ENCODE results near the gene EDN1.

EDN1 gene

DNA sequence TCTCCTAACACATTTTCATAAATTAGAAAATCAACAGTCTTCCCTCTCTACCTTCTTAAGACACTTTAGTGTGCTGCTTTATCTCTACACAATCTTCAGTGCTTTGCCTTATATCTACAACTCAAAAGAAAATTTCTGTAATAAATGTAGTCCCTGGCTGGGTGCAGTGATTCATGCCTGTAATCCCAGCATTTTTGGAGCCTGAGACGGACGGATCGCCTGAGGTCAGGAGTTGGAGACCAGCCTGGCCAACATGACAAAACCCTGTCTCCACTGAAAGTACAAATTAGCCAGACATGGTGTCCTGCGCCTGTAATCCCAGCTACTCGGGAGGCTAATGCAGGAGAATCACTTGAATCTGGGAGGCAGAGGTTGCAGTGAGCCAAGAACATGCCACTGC, 9.7 kb upstream of the EDN1 start:
- no peaks in the 10 kb centered on the region for H3K9me3 Mint-ChIP-seq
- no peak overlapping the region for H3K4me3 Mint-ChIP-seq
- DNase-seq = no peak
- H3K27me3 Mint-ChIP-seq = peaks cover 26% of the 10 kb centered on the region
- H3K27ac Mint-ChIP-seq = no peak overlapping the region
- peaks cover 7% of the 10 kb centered on the region for H3K4me1 Mint-ChIP-seq (ENCODE audit: low read depth)
- no peaks in the 10 kb centered on the region for H3K36me3 Mint-ChIP-seq (ENCODE audit: low read depth)

DNA sequence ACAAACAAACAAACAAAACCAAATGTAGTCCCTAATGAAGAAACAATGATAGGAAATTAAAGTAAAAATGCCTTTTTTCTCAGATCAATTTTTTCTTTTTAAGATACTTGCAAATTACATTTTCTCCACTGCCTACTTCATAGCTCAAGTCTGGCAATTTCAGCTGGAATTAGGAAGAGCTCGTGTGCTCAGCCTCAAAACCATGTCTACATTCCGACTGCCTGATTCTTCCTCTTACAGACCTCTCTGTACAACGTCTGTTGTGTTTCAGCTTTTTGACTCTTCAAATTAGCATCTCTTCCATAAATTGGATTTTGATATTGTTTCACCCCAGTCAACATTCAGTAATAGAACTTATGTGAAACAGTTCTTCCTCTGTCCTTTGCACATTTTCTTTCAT, 9.3 kb upstream of the EDN1 start:
- Mint-ChIP-seq H3K9me3 (no peaks in the 10 kb centered on the region), H3K27me3 (peaks cover 26% of the 10 kb centered on the region), H3K4me3 (no peak overlapping the region), H3K4me1 (ENCODE audit: low read depth) (peaks cover 7% of the 10 kb centered on the region), H3K27ac (no peak overlapping the region), H3K36me3 (ENCODE audit: low read depth) (no peaks in the 10 kb centered on the region)
- DNase-seq = no peak

DNA sequence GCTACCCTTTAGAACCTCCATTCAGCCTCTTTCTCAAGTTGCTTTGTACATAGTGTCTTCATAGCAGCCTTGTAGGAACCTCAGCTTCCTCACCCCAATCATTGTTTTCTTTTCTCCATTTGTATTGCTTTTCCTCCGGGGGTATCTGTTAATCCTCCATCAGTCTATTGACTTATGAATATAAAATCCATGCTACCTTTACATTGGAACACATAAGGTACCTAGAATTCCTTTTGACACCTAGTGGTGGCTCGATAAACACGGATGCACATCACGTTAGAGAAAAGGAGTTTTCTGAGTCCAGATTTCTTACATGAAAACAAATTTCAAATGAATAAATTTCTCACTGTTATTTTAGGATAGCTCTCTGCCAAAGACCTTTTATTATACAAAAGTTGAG, 6.3 kb upstream of the EDN1 start:
- no peaks in the 10 kb centered on the region for H3K36me3 Mint-ChIP-seq (ENCODE audit: low read depth)
- peaks cover 23% of the 10 kb centered on the region for H3K27me3 Mint-ChIP-seq
- H3K4me1 Mint-ChIP-seq (ENCODE audit: low read depth) = peaks cover 7% of the 10 kb centered on the region
- H3K9me3 Mint-ChIP-seq = no peaks in the 10 kb centered on the region
- DNase-seq = no peak
- H3K27ac Mint-ChIP-seq = no peak overlapping the region
- no peak overlapping the region for H3K4me3 Mint-ChIP-seq

DNA sequence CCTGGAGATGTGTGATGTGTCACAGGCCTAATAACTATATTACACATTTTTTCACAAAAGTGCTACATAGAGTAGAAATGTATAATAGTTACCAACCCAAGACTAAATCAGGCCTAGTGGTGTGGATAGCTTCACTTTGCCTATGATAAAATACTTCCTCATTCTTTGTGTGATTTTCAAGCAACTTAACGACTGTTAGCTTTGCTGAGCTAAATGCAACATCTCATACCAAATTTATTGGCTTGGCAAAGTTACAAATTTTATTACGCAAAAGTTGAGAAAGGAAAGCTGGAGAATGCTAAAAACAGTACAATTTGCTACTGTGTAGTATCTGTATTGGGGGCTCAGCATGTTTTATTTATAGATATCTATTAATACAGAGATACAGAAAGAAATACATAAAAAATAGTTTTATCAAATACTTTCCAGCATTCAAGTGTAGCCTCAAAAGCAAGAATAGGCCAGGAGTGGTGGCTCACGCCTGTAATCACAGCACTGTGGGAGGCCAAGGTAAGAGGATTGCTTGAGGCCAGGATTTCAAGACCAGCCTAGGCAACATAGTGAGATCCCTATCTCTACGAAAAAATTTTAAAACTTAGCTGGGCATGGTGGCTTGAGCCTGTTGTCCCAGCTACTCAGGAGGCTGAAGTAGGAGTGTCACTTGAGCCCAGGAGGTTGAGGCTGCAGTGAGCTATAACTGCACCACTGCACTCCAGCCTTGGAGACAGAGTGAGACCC, 3.6 kb upstream of the EDN1 start:
- no peak for DNase-seq
- H3K4me3 Mint-ChIP-seq = no peak overlapping the region
- no peak overlapping the region for H3K27ac Mint-ChIP-seq
- peaks cover 43% of the 10 kb centered on the region for H3K27me3 Mint-ChIP-seq
- no peaks in the 10 kb centered on the region for H3K9me3 Mint-ChIP-seq
- H3K4me1 Mint-ChIP-seq (ENCODE audit: low read depth) = peaks cover 20% of the 10 kb centered on the region
- H3K36me3 Mint-ChIP-seq (ENCODE audit: low read depth) = no peaks in the 10 kb centered on the region

DNA sequence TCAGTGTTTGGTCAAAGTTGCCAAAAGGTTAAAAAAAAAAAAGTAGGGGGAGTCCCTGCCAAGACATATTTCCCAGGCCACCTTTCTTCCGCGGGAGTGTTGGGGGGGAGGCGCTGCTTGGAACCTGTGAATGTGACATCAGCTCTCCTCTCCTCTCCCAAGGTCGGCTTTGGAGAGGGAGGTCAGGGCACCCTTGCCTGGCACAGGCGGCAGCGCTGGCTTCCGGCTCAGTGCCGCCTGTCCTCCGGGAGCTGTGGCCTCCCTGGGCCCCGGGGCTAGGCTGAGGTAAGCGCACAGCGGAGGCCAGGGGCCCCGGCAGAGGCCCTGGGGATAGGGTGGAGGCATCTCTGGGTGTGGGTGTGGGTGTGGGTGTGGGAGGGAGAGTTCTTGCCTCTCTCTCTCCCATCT, 1.9 kb upstream of the EDN1 start:
- peaks cover 53% of the 10 kb centered on the region for H3K27me3 Mint-ChIP-seq
- H3K36me3 Mint-ChIP-seq (ENCODE audit: low read depth) = no peaks in the 10 kb centered on the region
- H3K4me1 Mint-ChIP-seq (ENCODE audit: low read depth) = peaks cover 20% of the 10 kb centered on the region
- H3K4me3 Mint-ChIP-seq = no peak overlapping the region
- DNase-seq = no peak
- H3K9me3 Mint-ChIP-seq = no peaks in the 10 kb centered on the region
- H3K27ac Mint-ChIP-seq = no peak overlapping the region

DNA sequence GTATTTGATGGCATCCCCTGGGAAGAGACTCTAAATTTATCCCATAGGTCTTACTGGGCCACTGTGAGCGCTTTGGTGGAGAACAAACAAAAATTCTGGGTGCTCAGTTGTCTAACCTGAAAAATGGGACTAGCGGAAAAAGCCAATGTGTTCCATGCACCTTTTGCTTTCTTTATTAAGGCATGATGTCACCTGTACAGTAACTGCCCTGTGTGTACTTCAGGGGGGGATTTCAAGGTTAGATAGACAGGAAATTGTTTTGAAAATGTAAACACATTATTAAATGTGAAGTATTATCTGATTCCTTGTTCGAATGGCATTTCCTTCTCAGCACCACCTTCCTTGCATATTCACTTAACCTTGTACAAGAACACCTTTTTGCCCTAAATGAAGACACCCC, 1.2 kb upstream of the EDN1 start:
- peaks cover 54% of the 10 kb centered on the region for H3K27me3 Mint-ChIP-seq
- peaks cover 20% of the 10 kb centered on the region for H3K4me1 Mint-ChIP-seq (ENCODE audit: low read depth)
- H3K4me3 Mint-ChIP-seq = no peak overlapping the region
- H3K9me3 Mint-ChIP-seq = no peaks in the 10 kb centered on the region
- no peaks in the 10 kb centered on the region for H3K36me3 Mint-ChIP-seq (ENCODE audit: low read depth)
- DNase-seq = no peak
- H3K27ac Mint-ChIP-seq = no peak overlapping the region

DNA sequence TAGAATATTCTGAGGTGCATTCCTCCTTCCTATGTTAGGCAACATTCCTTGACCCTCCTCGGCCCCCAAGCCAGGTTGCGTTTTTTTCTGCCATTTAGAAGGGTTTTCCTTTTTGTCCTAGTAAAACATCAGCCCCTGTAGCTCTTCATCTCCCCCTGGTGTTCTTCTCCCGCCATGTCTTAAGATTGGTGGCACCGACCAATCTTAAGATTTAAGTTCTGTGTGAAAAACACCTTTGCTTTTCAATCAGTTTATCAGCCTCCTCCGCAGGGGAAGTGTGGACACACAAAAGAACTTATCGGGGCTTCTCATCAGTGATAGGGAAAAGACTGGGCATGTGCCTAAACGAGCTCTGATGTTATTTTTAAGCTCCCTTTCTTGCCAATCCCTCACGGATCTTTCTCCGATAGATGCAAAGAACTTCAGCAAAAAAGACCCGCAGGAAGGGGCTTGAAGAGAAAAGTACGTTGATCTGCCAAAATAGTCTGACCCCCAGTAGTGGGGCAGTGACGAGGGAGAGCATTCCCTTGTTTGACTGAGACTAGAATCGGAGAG, 719 bp upstream of the EDN1 start:
- Mint-ChIP-seq H3K4me3 (peak overlapping the region; percentile 81), H3K27ac (no peak overlapping the region), H3K4me1 (ENCODE audit: low read depth) (peaks cover 20% of the 10 kb centered on the region), H3K27me3 (peaks cover 54% of the 10 kb centered on the region), H3K9me3 (no peaks in the 10 kb centered on the region), H3K36me3 (ENCODE audit: low read depth) (no peaks in the 10 kb centered on the region)
- DNase-seq = peak; percentile 59

DNA sequence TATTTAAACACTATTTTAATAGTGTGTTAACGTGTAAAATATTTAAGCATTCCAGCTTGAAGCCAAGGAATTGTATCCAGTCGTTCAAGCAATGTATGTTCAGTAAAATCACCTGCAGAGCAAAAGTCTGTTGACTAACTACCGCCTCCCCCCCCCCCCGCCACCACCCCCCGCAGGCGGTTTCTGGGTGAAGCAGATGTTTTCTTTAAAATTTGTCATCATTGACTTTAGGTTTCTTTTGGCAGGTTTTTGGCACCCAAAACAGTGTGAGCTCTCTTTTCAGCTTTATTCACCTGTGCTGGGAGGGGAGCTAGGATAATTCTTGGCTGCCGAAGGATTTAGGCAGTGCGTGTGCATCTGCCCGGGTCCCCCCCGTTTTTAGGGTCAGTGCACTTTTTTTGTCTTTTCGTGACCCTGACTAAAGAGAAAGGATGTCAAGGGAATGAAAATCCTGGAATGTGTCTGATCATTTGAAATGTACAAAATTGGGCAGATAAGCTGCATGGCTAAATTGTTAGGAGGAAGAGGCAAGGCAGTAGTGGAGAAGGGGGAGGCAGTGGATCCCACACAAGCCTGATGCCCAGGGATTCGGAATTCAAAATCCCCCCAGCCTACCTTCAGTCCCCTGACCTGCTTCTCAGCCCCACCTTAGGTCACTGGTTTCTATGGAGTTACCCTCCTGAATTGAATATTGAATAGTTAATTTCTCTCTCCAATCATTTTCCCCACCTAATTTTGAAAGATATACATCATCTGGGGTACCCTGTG, 1.1 kb downstream of the EDN1 start:
- no peak for DNase-seq
- H3K36me3 Mint-ChIP-seq (ENCODE audit: low read depth) = no peaks in the 10 kb centered on the region
- no peaks in the 10 kb centered on the region for H3K9me3 Mint-ChIP-seq
- peaks cover 20% of the 10 kb centered on the region for H3K4me1 Mint-ChIP-seq (ENCODE audit: low read depth)
- no peak overlapping the region for H3K4me3 Mint-ChIP-seq
- H3K27me3 Mint-ChIP-seq = peaks cover 52% of the 10 kb centered on the region
- H3K27ac Mint-ChIP-seq = no peak overlapping the region

DNA sequence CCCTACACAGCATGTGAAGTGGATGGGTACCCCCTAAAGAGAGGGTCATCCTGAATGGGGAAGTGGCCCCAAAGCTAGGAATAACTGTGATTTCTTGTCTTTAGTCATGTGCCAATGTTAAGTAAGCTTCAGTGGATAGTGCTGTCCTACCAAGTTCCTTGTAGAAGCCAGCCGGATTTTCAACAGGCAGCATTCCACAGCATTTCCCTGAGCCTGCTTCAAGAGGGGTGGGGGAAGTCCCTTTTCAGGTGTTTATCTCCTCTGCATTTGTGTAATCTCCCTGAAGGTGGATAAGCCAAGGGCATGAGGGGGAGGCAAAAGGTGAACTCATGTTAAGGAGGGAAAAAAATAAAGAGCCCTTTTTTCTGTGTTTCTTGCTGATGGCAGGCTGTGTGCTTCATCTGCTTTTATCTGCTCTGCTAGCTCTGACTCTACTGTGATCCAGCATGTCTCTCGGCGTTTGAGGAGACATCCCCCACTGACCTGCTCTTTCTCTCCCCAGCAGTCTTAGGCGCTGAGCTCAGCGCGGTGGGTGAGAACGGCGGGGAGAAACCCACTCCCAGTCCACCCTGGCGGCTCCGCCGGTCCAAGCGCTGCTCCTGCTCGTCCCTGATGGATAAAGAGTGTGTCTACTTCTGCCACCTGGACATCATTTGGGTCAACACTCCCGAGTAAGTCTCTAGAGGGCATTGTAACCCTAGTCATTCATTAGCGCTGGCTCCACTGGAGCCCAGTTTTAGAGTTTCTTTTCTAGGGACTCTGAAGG, 1.9 kb downstream of the EDN1 start:
- no peaks in the 10 kb centered on the region for H3K36me3 Mint-ChIP-seq (ENCODE audit: low read depth)
- peaks cover 20% of the 10 kb centered on the region for H3K4me1 Mint-ChIP-seq (ENCODE audit: low read depth)
- no peaks in the 10 kb centered on the region for H3K9me3 Mint-ChIP-seq
- peaks cover 52% of the 10 kb centered on the region for H3K27me3 Mint-ChIP-seq
- no peak overlapping the region for H3K4me3 Mint-ChIP-seq
- no peak overlapping the region for H3K27ac Mint-ChIP-seq
- DNase-seq = no peak

DNA sequence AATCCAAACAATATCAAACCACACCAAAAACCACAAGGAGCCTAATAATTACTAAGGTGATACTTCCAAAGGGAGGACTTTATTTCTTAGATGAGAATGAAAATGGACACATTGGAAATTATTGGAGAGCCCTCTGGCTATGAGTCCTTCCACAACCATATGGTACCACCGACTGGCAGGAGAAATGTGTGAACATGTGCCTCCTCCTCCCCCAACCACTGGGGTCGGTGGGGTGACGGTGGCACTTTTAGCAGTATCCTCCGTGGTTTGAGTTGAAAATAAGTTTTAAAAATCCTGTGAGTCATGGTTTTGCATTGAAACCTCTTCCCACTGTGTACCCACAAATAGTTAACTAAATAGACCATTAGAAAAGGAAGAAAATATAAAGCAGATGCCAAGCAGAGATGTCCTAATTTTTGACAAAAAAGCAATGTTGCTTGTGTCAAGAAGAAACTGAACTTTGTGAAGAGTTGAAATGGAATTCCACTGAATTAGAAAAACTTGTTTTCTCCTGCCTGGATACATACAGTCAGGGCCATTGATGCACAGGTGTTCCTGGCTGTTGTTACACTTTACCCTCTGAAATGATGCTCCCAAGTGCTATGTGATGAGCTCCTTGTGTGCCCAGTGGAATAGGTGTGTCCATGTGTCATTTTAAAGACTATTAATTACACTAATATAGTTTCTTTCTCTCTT, 3.2 kb downstream of the EDN1 start:
- H3K27me3 Mint-ChIP-seq = peaks cover 52% of the 10 kb centered on the region
- H3K4me1 Mint-ChIP-seq (ENCODE audit: low read depth) = peaks cover 20% of the 10 kb centered on the region
- H3K9me3 Mint-ChIP-seq = no peaks in the 10 kb centered on the region
- no peak for DNase-seq
- H3K27ac Mint-ChIP-seq = no peak overlapping the region
- H3K36me3 Mint-ChIP-seq (ENCODE audit: low read depth) = no peaks in the 10 kb centered on the region
- no peak overlapping the region for H3K4me3 Mint-ChIP-seq

DNA sequence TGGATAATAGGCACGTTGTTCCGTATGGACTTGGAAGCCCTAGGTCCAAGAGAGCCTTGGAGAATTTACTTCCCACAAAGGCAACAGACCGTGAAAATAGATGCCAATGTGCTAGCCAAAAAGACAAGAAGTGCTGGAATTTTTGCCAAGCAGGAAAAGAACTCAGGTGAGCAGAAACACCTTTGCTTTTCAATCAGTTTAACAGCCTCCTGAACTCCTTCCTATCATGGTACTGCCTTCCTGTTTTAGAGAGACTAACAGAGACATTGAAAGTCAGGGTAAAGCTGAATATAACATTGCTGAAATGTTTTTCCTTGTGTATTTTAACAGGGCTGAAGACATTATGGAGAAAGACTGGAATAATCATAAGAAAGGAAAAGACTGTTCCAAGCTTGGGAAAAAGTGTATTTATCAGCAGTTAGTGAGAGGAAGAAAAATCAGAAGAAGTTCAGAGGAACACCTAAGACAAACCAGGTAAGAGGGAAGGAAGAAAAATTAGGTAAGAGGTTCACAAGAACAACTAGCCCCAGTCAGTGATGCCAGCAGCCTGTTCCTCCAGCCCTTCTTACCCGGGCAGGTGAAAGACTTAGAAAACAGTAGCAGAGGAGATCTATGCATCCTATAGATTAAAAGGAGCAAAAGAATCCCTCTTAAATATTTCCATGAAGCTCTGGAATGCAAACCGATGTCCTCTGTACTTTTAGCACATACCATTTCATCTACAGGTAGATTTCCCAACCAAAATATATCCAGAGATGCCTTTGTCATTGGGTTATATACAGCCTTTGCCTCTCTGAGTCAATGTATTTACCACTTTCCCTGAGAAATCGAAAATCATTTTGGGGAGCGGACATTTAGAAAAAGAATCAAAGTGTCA, 4.0 kb downstream of the EDN1 start:
- Mint-ChIP-seq H3K27me3 (peaks cover 44% of the 10 kb centered on the region), H3K27ac (no peak overlapping the region), H3K9me3 (no peaks in the 10 kb centered on the region), H3K4me3 (no peak overlapping the region), H3K36me3 (ENCODE audit: low read depth) (no peaks in the 10 kb centered on the region), H3K4me1 (ENCODE audit: low read depth) (peaks cover 18% of the 10 kb centered on the region)
- DNase-seq = no peak

DNA sequence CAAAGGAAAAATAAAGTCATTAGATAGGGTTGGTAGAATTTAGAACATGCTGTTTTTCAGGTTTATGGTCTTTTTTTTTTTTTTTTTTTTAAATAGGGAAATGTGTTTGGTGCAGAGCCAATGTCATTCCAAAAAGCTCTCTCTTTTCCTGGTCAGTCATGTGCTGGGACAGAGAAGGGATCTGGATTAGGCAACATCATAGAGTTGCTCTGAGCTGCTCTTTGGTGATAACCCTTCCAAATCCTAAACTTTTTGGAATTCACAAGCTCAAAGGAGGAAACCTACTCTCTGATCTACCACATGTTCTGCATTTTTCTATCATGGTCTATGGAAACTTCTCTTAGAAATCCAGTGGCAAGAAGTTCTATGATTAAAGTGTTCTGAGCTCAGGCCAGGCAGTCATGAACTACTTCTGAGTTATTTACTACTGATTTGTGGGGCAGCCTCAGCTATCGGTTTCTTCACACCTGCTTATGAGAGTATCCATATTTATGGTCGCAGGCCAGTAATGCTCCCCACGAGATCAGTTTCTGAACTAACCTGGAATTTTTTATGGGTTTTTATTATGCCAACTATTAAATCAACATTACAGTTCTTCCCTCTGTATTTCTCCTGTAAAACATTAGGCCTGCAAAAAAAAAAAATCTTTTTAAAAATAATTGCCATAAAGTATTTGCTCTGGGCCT, 4.8 kb downstream of the EDN1 start:
- Mint-ChIP-seq H3K4me1 (ENCODE audit: low read depth) (peaks cover 10% of the 10 kb centered on the region), H3K27ac (no peak overlapping the region), H3K4me3 (no peak overlapping the region), H3K36me3 (ENCODE audit: low read depth) (no peaks in the 10 kb centered on the region), H3K9me3 (no peaks in the 10 kb centered on the region), H3K27me3 (peaks cover 36% of the 10 kb centered on the region)
- DNase-seq = no peak
